NCI-H748 treated with DMSO at 0.1 percent for 48 hours (cell line): ENCODE data around the gene POPDC2.

Experiments used
- DNase-seq: peaks from one replicate; lab custom pipeline; 2025; lab: John Stamatoyannopoulos, UW

The POPDC2 gene

DNA sequence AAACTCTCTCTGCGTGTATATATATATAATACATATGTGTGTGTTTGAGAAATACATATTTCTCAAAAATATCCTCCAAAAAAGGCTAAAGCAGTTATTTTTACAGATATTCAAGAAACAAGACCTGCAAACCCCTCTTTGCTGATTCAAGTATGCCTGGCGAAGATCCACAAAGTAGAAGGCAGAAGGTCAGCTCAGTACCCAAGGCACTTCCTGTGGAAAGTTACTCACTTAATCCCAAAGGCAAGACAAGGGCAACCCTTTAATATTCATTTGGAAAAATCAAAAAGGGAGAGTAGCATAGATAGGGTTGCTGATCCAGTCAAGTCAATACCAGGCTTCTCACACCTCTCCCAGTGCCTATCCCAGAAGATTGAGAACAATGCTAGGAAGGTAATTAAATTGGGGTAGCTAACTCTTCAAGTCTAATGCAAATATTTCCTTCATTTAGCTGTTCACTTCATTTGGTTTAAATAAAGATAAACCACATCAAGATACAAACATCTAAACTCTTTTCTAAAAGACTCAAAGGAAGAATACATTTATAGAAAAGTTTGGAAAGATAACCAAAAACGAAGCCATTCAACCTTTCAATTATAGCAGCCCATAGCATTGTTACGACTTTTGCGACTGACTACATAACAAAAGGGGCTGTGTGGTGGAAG is 9.6 kb upstream of the POPDC2 start:
- DNase-seq: no peak

DNA sequence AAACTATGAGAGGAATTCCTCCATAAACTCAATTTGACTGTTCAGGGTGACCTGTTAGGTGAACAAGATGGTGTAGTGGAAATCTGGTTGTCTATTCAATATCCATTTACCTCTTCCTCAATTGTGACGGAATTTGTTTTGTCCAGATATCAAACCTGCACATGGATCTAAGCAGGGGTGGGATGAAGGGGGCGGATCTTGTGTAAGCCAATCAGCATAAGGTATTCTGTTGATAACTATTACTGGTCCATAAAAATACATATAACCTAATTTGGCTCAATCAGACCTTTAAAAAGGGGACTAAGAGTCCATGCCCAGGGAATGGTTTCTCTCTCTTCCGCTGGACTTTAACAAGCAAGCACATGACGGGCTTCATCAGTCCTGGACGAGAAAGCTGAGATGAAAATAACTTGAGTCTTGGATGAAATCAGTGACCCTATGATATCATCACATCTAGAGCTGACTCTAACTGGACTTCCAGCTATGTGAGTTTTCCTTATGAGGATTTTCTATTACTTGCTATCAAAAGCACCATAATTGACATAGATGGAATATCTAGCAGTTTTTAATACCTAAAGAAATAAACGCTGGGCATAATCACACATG is 5.7 kb upstream of the POPDC2 start:
- DNase-seq: no peak

DNA sequence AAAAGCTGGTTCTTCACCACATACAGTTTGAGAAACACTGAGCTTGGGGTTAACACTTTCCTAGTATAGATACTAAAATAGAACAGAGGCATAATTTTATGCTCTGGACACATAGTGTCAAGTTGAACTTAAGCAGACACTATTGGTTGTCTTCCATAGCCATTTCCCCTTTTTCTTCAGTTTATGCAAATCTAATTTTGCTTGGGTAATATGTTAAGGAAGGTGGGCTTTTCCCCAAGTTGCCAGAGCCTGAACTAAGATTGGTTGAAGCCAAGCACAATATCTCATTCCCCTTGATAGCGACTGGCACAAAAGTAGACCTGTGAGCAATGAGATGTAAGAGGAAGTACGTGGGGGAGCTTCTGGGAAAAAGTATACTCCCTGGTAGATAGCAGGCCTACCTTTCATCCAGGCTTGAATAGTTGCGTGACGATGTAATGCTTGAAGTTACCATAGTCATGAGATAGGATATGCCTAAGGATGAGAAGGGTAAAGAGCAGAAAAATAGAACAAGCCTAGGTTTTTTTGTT is 4.5 kb upstream of the POPDC2 start:
- DNase-seq: no peak

DNA sequence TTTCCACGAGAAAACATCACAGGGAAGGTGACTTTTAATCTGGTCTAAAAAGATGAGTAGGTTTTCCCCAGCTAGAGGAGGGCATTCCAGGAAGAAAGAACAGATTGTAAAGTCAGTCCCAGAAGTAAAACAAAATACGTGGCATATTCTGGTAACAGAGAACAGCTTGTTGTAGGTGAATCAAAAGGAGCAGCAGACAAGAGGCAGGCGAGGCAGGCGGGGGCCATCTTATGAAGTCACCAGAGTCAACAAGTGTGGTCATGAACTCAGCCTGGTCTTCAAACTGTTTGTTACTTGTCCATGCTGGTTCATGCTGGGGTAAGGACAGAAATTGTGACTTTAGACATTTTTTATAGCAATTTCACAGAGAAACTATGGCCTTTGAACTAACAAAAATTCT is 4.0 kb upstream of the POPDC2 start:
- no peak for DNase-seq

DNA sequence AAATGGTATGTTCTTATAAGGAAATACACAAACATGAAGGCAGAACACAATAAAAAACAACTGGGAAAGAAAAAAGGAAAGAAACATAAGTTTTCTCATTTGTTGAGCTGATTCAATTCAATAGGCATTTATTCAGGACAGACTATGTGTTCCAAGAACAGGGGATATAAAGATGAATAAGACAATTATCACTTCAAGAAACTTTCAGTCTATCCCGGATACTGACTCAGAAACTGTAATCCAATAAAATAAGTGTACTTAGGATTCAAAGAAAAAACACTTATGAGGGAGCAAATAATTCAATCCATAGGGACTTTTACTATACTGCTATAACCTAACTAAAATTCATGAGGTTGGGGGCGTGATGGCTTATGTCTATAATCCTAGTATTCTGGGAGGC is 3.5 kb upstream of the POPDC2 start:
- DNase-seq: no peak

DNA sequence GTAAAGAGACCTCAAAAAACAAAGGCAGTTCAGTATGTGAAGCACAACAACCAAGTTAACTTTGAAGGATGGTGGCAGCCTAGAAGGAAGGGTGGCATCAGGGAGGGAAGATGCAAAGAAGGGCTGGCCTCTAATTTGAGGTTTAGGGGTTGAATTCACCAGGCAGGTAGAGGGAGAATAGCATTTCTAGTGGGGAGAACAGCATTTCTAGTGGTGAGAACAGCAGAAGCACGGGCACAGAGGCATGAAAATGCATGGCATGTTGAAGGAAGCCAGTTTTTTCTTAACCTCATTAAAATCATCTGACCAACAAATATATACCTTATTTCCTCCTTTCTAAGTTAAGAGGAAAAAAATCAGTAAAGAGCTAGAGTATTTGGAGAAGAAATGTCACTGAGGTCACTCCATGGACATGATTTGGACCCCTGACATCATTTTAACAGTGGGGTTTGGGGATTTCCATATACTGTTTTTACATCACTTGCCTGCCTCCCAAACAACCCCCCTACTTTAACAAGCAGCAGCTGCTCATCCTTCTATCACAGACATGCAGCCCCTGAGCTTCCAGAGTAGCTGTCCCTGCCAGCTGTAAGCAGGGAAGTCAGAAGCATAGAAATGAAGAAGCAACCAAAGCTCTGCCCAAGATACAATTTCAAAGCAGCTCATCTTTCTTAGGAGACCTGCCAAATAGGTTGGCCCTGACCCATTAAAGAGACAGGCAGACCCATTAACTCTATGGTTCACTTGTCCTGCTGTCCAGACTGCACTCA is 2.4 kb upstream of the POPDC2 start:
- DNase-seq: no peak

DNA sequence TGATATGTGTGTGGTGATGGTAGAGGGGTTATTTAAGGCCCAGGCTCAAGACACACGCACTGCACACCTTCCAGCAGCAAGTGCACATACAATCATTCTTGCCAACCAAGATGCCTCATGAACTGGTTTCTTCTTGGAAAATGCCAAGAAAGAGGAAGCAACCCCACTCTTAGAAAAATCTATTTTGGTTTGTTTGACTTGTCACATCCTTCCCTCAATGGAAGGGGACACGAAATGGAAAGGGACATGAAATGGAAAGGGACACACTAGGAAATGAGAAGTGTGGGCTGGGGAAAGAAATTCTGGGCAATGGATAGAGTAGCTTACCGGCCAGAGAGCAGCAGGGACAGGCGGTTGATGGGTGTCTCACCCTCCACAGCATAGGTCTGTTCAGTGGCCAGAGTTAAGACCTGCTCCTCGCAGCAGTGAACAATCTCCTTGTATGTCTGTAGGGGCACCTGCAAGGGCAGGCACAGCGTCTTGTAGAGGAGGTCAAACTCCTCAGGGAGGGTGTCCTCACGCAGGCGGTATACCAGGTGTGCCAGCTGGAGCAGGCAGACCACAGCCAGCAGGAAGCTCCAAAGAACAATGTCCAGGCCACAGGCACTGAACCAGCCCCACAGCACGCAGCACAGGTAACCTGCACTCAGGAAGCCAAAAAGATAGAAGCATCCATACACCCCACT is 640 bp downstream of the POPDC2 start:
- DNase-seq: no peak

DNA sequence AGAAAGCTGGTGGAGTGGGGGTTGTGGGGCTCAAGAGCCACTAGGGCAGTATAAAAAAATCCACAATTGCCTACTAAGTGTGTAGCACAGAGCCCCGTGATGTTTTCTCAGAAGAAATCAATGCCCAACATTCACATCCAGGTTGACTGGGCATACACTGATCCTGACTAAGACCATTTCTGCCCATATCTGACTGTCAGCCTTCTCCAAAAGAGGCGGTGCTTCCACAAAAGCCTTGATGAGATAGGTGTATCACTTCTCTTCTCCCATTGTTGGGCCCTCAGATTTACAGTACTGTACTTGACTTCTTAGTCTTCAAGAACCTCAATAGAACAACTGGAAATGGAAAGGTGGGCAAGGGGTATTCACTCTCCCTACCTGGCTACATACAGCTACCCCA is 1.4 kb downstream of the POPDC2 start:
- DNase-seq: no peak

DNA sequence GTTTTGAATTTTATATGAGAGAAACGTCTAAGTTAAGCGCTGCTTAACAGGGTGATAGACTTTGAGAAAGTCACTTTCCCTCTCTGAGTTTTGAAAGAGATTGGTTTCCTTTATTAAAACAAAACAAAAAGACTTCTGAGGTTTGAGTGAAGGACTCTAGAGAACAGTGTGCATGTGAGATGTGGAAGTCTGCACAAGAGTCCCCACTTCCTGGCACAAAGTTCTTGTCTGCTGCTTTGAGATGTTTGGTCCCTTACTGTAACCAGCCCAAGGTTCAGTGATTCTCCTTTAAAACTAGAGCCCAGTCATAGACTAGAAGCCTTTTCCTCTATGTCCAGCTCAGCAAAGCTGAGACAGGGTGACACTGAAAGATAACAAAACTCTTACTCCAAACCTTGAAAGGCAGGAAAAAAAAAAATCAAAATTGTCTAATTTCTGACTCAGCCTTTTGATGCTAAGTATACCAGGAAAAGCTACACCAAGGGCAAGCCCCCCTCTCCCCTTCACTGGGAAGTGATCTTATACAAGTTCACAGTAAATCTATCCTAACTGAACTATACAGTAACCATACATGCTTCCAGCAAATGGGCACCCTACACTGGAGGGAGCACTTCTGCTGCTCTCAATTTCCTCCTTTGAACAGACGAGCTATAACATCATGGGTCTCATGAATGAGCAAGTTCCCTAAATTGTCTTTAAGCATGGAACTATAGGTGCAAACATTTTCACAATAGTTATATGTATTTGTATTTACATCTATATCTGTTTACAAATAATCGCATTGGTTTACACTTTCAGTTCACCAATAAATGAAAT is 2.3 kb downstream of the POPDC2 start:
- DNase-seq: no peak

DNA sequence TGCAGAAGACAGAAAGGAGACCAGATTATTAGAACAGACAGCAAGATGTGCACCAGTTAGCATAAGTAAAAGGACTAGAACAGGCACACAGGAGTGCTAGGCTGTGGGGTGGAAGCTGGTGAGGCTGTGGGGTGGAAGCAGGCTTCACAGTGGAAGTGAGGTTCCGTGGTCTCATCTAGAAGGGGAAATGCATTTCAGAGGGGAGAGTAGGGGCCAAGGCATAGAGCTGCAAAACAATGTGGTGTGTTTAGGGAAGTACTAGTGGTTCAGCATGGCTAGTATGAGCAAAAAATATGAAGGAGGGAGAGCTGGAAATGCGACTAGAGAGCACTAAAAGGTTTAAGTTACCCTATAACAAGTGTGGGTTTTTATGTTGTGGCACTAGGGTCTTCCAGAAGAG is 6.5 kb downstream of the POPDC2 start:
- no peak for DNase-seq

DNA sequence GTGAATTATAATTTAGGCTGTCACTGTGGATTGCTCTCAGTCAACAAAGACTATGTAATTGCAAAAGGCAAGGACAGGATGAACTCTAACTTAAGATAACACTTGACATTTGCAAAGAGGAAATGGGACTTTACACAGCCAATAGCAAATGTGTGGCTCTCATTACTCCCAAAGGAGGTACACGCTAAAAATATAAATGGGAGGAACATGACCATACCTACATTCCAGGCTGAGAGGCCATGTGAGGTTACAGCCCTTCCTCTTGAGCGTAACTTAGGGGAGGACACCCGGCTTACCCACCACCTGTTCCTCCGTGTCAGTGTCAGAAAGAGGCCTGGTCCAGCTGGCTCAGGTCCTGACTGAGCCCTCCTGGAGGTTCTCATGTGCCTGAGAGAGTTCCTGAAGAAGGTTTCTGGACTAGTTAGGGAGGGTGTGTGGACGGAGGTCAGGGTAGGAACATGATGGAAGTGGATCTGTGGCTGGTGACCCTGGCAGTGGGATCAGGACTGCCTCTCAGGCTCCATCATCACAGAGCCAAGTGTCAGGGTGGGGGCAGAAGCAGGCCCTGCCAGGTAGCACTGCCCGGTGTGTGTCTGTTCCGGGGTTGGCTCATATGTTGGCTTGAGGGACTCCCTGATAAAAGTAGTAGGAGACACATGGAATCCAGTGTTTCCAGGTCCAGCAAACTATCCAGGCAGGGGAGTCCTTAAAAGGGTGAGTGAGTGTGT is 7.9 kb downstream of the POPDC2 start:
- DNase-seq: no peak

DNA sequence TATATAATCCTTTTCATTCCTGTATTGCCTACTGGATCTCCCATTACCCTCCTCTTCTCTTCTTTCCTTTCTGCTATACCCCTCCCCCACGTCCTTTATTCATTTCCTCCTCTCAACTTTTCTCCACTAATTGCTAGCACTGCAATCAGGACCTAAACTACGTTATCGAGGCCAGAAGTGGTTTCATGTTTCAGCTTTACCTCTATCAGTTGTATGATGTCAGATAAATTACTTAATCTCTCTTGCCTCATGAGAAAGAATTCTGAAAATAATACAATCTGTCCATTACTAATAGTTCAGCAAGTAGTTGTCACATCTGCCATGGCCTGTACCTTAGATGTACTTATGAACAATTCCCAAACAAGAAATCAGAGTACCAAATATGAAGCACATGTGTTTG is 10.6 kb downstream of the POPDC2 start:
- no peak for DNase-seq

DNA sequence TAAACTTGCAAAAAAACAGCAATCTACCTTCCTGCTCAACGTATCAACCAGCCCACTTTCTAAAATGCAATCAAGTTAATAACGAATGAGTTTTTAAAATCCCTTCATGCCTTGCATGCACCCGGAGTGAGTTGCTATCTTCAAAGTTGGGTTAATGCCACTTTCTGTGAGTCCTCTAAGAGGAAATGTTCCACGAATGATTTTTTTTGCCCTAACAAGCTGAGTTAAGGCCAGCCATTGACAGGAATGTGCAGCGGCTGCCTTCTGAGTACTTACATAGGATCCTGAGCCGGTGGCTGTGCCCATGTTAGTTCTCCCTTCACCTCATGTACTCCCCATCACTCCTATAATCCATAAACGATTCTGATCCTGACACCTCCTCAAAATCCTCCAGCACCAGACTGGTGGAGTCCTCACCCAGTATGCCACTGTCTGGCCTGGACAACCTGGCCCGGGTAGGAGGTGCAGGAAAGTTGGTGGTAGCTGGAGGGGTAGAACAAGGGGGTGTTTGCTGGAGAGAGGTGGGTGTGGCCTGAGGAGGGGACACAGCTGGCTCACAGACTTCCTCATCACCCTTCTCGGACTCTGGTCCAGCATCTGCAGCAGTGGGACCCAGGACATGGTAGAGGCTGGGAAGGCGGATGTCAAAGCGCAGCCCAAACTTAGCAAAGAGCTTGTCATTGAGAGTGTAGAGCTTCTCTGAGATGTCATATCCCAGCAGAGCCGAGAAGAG is 12.4 kb downstream of the POPDC2 start:
- DNase-seq: no peak

DNA sequence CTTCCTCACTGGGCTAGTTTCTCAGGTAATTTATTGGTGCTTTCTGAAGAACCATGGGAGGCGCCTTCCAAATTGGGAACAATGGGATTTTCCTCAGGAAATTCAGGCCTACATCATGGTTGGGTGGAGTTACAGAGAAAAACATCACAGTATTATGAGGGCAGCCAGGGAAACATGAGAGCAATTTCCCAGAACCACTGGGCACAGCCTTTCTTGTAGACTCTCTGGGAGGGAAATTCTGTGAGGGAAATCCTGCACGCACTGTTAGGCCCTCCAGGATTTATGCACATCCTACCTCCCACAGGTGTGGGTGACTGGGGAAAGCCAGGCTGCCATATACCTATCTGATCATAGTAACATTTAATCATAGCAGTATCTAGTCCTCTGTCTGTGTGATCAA is 13.2 kb downstream of the POPDC2 start:
- DNase-seq: no peak

DNA sequence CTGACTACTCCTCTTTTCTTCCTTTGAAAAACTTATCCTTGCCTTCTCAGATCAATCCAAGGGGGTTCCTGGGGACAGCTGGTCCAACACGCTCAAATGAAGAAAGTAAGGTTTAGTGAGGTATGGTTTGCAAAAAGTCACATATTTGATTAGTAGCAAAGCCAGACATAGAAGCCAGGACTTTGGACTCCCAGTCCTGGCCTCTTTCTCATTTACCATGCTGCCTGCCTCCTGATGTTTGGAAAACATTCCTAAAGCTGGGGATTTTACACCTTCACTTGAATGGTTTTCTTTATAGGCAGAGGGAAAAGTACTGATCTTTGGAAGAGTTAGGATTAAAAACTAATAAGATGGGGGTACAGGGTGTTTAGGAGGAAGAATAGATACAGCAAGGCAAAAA is 14.6 kb downstream of the POPDC2 start:
- no peak for DNase-seq

DNA sequence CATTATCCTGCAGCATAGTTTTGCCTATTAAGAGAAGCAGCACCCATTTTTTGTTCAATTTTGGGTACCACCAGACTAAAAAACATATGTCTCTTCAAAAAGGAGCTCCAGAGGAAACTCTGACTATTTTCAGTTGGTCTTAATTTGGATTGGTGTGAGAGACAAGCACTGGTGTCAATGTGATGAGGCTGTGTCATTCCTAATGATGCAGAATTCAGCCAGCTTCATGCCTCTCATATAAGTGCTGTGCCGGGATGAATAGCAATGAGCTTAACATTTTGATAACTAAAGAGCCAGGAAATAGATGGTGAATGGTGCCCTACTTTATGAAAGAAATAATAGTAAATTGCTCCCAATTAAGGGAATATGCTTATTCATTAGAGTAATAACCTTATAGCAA is 15.9 kb downstream of the POPDC2 start:
- DNase-seq: no peak

DNA sequence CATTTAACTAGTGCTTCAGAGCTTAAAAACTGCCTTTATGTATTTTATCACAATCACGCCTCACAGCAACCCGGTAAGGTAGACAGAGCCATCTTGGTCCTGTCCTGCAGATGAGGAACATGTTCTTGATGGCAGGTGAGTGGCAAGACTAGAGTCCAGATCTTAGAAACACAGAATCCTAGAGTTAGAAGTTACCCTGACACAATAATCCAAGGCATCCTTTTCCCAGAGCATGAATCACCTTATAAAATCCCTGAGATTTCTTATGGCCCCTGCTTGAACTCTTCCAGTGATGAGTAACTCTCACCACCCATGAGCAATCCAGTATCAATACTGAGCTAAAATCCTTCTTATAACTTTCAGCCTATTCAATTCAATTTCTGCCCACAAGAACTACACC is 16.9 kb downstream of the POPDC2 start:
- no peak for DNase-seq

DNA sequence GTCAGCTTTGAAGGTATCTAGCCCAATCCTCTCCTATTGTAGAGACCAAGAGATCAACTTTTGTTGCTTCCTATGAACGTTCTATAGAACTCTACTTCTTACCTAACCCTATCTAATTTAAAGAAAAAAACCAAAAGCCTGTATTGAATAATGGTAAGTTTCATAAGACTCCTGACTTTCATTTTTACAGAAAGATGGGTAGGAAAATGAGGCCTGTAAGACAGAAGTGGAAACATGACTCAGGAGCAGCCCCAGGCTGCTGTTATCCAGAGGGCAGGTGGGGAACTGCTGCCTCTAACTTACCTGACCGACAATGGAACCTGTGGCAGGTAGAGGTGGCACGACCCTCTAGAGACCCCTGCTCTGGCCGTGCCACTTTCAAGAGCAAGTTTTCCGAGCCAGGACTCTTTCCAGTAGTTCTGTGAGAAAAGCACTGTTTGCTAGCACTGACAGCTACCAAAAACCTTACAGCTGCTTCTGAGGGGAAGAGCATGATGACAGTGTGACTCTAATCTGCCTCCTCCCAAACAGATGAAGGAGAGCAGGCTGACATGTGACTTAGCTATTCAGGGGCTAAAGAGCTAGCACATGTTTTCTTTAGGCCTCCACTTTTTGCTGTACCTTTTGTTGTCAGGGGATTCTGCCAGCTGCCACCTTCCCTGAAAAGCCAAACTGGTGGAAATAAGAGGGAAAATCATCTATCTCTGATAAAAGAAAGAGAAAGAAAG is 17.5 kb downstream of the POPDC2 start:
- no peak for DNase-seq

DNA sequence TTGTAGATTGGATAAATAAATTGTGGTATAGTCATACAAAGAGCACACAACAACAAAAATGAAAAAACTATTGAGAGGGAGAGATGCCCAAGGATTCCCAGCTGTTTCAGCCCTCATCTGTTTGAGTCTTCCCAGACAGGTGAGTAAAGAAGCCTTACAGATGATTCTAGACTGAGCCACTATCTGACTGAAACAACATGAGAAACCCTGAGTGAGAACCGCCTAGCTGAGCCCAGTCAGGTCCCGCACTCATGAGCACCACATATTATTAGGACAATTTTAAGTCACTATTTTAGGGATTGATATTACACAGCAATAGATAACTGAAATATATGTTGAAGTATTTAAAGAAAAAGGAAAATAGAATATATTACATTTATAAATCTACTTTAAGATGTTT is 19.0 kb downstream of the POPDC2 start:
- DNase-seq: no peak
